Measurements from ENCODE around the gene PIGN.

GRCh38 chr18:62165583-62165982, 21.3 kb downstream of the PIGN start:
- no peak for TF ChIP-seq CTCF (IDR thresholded peaks at IDR 0.05)
- TF ChIP-seq POLR2A (IDR thresholded peaks at IDR 0.05; ENCODE audit: low read depth) = no peak

Measured in esophagus muscularis mucosa (tissue), 3 donors.